ENCODE results near the gene A2ML1.

Gene A2ML1

GRCh38 chr12:8870586-8870985, 48.2 kb downstream of the A2ML1 start:
- Histone ChIP-seq H3K4me3 (replicated peaks; ENCODE audit: low read depth, low read length) (no peak overlapping the region), H3K36me3 (ENCODE audit: control insufficient read depth, insufficient read depth, low read length) (no peaks in the 10 kb centered on the region), H3K27me3 (replicated peaks; ENCODE audit: control insufficient read depth, insufficient read depth, low read length) (no peaks in the 10 kb centered on the region)
- TF ChIP-seq, protein P1, sequence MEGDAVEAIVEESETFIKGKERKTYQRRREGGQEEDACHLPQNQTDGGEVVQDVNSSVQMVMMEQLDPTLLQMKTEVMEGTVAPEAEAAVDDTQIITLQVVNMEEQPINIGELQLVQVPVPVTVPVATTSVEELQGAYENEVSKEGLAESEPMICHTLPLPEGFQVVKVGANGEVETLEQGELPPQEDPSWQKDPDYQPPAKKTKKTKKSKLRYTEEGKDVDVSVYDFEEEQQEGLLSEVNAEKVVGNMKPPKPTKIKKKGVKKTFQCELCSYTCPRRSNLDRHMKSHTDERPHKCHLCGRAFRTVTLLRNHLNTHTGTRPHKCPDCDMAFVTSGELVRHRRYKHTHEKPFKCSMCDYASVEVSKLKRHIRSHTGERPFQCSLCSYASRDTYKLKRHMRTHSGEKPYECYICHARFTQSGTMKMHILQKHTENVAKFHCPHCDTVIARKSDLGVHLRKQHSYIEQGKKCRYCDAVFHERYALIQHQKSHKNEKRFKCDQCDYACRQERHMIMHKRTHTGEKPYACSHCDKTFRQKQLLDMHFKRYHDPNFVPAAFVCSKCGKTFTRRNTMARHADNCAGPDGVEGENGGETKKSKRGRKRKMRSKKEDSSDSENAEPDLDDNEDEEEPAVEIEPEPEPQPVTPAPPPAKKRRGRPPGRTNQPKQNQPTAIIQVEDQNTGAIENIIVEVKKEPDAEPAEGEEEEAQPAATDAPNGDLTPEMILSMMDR (IDR thresholded peaks at IDR 0.05; ENCODE audit: insufficient read depth, low read length, poor library complexity, severe bottlenecking): no peak
- DNase-seq (ENCODE audit: extremely low read depth, insufficient read length): no peak

GRCh38 chr12:8871068-8871467, 48.6 kb downstream of the A2ML1 start:
- TF ChIP-seq, protein P1 (IDR thresholded peaks at IDR 0.05; ENCODE audit: insufficient read depth, low read length, poor library complexity, severe bottlenecking): no peak
- H3K4me3 ChIP-seq (replicated peaks; ENCODE audit: low read depth, low read length): no peak overlapping the region
- DNase-seq (ENCODE audit: extremely low read depth, insufficient read length): no peak
- H3K27me3 ChIP-seq (replicated peaks; ENCODE audit: control insufficient read depth, insufficient read depth, low read length): no peaks in the 10 kb centered on the region
- H3K36me3 ChIP-seq (ENCODE audit: control insufficient read depth, insufficient read depth, low read length): no peaks in the 10 kb centered on the region

DNA sequence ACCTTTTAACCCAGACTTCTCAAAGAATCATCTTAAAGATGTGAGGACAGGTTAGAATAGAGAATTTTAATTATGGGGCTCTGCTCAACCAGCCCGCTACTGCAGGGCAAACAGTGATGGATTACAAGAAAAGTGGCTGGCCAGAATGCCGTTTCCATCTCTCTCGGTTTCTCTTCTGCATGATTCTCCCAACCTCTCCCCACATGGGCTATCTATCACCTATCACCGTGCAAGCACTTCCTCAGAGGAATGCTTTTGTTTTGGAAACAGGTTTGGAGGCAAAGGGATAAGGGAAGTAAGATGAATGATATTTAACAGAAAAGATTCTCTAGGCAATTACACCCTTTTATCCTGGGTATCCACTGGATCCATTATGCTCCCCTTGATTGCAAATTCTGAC, 54.5 kb downstream of the A2ML1 start:
- H3K4me3 ChIP-seq (replicated peaks; ENCODE audit: low read depth, low read length): no peak overlapping the region
- H3K27me3 ChIP-seq (replicated peaks; ENCODE audit: control insufficient read depth, insufficient read depth, low read length): no peaks in the 10 kb centered on the region
- no peak for DNase-seq (ENCODE audit: extremely low read depth, insufficient read length)
- no peaks in the 10 kb centered on the region for H3K36me3 ChIP-seq (ENCODE audit: control insufficient read depth, insufficient read depth, low read length)
- TF ChIP-seq, protein P1 (IDR thresholded peaks at IDR 0.05; ENCODE audit: insufficient read depth, low read length, poor library complexity, severe bottlenecking): no peak

GRCh38 chr12:8886502-8887284, 64.3 kb downstream of the A2ML1 start:
- DNase-seq (ENCODE audit: extremely low read depth, insufficient read length): no peak
- no peaks in the 10 kb centered on the region for H3K36me3 ChIP-seq (ENCODE audit: control insufficient read depth, insufficient read depth, low read length)
- H3K27me3 ChIP-seq (replicated peaks; ENCODE audit: control insufficient read depth, insufficient read depth, low read length): no peaks in the 10 kb centered on the region
- H3K4me3 ChIP-seq (replicated peaks; ENCODE audit: low read depth, low read length): no peak overlapping the region
- TF ChIP-seq, protein P1 (IDR thresholded peaks at IDR 0.05; ENCODE audit: insufficient read depth, low read length, poor library complexity, severe bottlenecking): no peak

- TF ChIP-seq, protein P1 (IDR thresholded peaks at IDR 0.05; ENCODE audit: insufficient read depth, low read length, poor library complexity, severe bottlenecking): no peak
- H3K27me3 ChIP-seq (replicated peaks; ENCODE audit: control insufficient read depth, insufficient read depth, low read length): no peaks in the 10 kb centered on the region
- no peaks in the 10 kb centered on the region for H3K36me3 ChIP-seq (ENCODE audit: control insufficient read depth, insufficient read depth, low read length)
- no peak for DNase-seq (ENCODE audit: extremely low read depth, insufficient read length)
- H3K4me3 ChIP-seq (replicated peaks; ENCODE audit: low read depth, low read length): no peak overlapping the region
Measured at GRCh38 chr12:8887285-8887715, 64.9 kb downstream of the A2ML1 start.
